GM12872 (cell line): Measurements from ENCODE around the gene SLC4A3.

ENCODE experiments used
- CTCF ChIP-seq: IDR thresholded peaks from 3 replicates; pipeline ENCODE4 v1.5.1; 2011; ENCODE audit warnings: low read depth, mild to moderate bottlenecking, low read length, moderate library complexity; ENCODE audit not compliant: insufficient read depth

SLC4A3 gene

GRCh38 chr2:219671279-219671678 is 43.8 kb downstream of the SLC4A3 start:
- TF ChIP-seq CTCF, result no peak

GRCh38 chr2:219672406-219672805 is 45.0 kb downstream of the SLC4A3 start:
- no peak for TF ChIP-seq CTCF

GRCh38 chr2:219675221-219675620 is 47.8 kb downstream of the SLC4A3 start:
- TF ChIP-seq CTCF, result no peak

- TF ChIP-seq CTCF, result no peak
Observed at GRCh38 chr2:219676586-219676985, 49.2 kb downstream of the SLC4A3 start.

- no peak for TF ChIP-seq CTCF
Observed at GRCh38 chr2:219679041-219679440, 51.6 kb downstream of the SLC4A3 start.

GRCh38 chr2:219679571-219679970 is 52.1 kb downstream of the SLC4A3 start:
- no peak for TF ChIP-seq CTCF

GRCh38 chr2:219680958-219681693 is 53.7 kb downstream of the SLC4A3 start:
- no peak for TF ChIP-seq CTCF
